ENCODE data around the gene HIVEP3. TPM values are rescaled to one million over a fixed set of nuclear protein-coding genes. Genes with fewer than 3 reads are reported as not detected.

The HIVEP3 gene
- total and polyA plus RNA-seq, 2 donors (not counting 1 experiment from before 2014, with no cell fraction given): 2.0 to 5.1 TPM

- CTCF ChIA-PET: interaction anchor here (0.6 to 0.8 kb wide), 2 partner anchors 8 to 347 kb away, joined by 3 read pairs; no protein-coding TSS in a partner anchor
- Mint-ChIP-seq H3K27ac (no peak overlapping the region), H3K4me3 (no peak overlapping the region), H3K4me1 (peaks cover 2% of the 10 kb centered on the region), H3K27me3 (no peaks in the 10 kb centered on the region), H3K9me3 (ENCODE audit: insufficient read depth) (no peaks in the 10 kb centered on the region)
- Histone ChIP-seq H4K20me1 (ENCODE audit: control insufficient read depth, insufficient read depth, low read length, poor library complexity, severe bottlenecking) (no peaks in the 10 kb centered on the region), H3K9me3 (ENCODE audit: control extremely low read depth in 1 of 3, control insufficient read depth in 2 of 3, insufficient read depth in 1 of 3, low read length in 2 of 3) (no peaks in the 10 kb centered on the region), H3K4me1 (ENCODE audit: control insufficient read depth in 2 of 2, insufficient read depth in 2 of 2, low read length in 2 of 2) (no peaks in the 10 kb centered on the region), H3K9ac (ENCODE audit: low read length) (no peak overlapping the region), H3K27ac (ENCODE audit: low read length in 2 of 2) (no peak overlapping the region), H3K4me2 (replicated peaks; ENCODE audit: low read depth, low read length, poor library complexity, severe bottlenecking) (no peak overlapping the region), H3K79me2 (ENCODE audit: control insufficient read depth, insufficient read depth, low read length) (no peaks in the 10 kb centered on the region), H2AFZ (ENCODE audit: insufficient read depth, low read depth, low read length, poor library complexity, severe bottlenecking) (no peak overlapping the region), H3K27me3 (replicated peaks in 1 of 4; ENCODE audit: control extremely low read depth in 1 of 4, control insufficient read depth in 3 of 4, insufficient read depth in 4 of 4, low read length in 3 of 4) (no peaks in the 10 kb centered on the region), H3K4me3 (ENCODE audit: control extremely low read depth in 1 of 5, extremely low read depth in 1 of 5, insufficient read depth in 1 of 5, low read depth in 2 of 5, low read length in 4 of 5) (no peak overlapping the region), H3K36me3 (replicated peaks in 1 of 2; ENCODE audit: control extremely low read depth in 1 of 2, control insufficient read depth in 1 of 2, extremely low read depth in 1 of 2, insufficient read depth in 2 of 2, low read length in 1 of 2) (no peaks in the 10 kb centered on the region)
- ATAC-seq (ENCODE audit: low read depth): no peak
- TF ChIP-seq EZH2 (IDR thresholded peaks at IDR 0.05; ENCODE audit: borderline replicate concordance, insufficient read depth, low read depth, low read length, poor library complexity, severe bottlenecking): no peak
- TF ChIP-seq, protein P1, sequence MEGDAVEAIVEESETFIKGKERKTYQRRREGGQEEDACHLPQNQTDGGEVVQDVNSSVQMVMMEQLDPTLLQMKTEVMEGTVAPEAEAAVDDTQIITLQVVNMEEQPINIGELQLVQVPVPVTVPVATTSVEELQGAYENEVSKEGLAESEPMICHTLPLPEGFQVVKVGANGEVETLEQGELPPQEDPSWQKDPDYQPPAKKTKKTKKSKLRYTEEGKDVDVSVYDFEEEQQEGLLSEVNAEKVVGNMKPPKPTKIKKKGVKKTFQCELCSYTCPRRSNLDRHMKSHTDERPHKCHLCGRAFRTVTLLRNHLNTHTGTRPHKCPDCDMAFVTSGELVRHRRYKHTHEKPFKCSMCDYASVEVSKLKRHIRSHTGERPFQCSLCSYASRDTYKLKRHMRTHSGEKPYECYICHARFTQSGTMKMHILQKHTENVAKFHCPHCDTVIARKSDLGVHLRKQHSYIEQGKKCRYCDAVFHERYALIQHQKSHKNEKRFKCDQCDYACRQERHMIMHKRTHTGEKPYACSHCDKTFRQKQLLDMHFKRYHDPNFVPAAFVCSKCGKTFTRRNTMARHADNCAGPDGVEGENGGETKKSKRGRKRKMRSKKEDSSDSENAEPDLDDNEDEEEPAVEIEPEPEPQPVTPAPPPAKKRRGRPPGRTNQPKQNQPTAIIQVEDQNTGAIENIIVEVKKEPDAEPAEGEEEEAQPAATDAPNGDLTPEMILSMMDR (IDR thresholded peaks at IDR 0.05): no peak
- POLR2A ChIA-PET: no interaction called here
- intact Hi-C loops (cut with micrococcal nuclease): no loop called here
- no peak for DNase-seq
- 95% methylated on average over 4 of the region's 8 CpGs for WGBS (ENCODE audit: insufficient coverage)
Measured at GRCh38 chr1:41776891-41777441, 141.8 kb downstream of the HIVEP3 start.

DNA sequence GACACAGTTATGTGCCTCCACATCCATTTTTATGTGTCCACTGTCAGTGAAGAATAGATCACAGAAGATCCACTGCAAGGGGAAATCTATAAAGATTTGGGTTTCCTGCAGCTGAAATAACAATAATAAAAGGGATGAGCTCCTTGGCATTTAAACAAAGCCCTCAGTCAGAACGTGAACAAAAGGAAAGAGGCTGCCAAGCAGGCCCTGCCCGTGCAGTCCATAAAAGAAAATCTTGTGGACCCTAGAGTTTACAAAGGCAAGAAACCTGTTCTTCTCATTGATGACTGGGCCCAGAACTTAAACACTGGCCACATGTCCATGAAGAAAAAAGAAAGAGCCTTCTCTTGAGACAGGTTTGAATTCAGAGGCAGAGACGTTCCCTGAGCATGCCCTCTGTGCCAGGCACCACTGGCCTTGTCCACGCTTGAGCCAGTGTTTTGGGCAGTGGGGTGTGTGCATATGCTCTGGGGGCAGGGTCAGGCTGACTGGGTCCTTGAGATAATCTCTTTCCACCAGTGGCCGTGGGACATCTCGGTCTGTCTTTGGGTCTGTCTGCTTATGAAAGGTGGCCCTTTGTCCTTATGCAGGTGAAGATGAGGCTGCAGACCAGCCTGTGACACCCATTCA, 142.7 kb downstream of the HIVEP3 start:
- POLR2A ChIA-PET: no interaction called here
- intact Hi-C loops (cut with micrococcal nuclease): no loop called here

More for the DNA sequence above, 142.7 kb downstream of the HIVEP3 start:
- Histone ChIP-seq H3K36me3 (replicated peaks in 1 of 2; ENCODE audit: control extremely low read depth in 1 of 2, control insufficient read depth in 1 of 2, extremely low read depth in 1 of 2, insufficient read depth in 2 of 2, low read length in 1 of 2) (no peaks in the 10 kb centered on the region), H3K9me3 (ENCODE audit: control extremely low read depth in 1 of 3, control insufficient read depth in 2 of 3, insufficient read depth in 1 of 3, low read length in 2 of 3) (no peaks in the 10 kb centered on the region), H4K20me1 (ENCODE audit: control insufficient read depth, insufficient read depth, low read length, poor library complexity, severe bottlenecking) (no peaks in the 10 kb centered on the region), H3K4me3 (ENCODE audit: control extremely low read depth in 1 of 5, extremely low read depth in 1 of 5, insufficient read depth in 1 of 5, low read depth in 2 of 5, low read length in 4 of 5) (no peak overlapping the region), H3K9ac (ENCODE audit: low read length) (no peak overlapping the region), H2AFZ (ENCODE audit: insufficient read depth, low read depth, low read length, poor library complexity, severe bottlenecking) (no peak overlapping the region), H3K27ac (ENCODE audit: low read length in 2 of 2) (no peak overlapping the region), H3K27me3 (replicated peaks in 1 of 4; ENCODE audit: control extremely low read depth in 1 of 4, control insufficient read depth in 3 of 4, insufficient read depth in 4 of 4, low read length in 3 of 4) (no peaks in the 10 kb centered on the region), H3K4me2 (replicated peaks; ENCODE audit: low read depth, low read length, poor library complexity, severe bottlenecking) (no peak overlapping the region), H3K4me1 (ENCODE audit: control insufficient read depth in 2 of 2, insufficient read depth in 2 of 2, low read length in 2 of 2) (peaks cover 0 to 4% of the 10 kb centered on the region in 2 donors), H3K79me2 (ENCODE audit: control insufficient read depth, insufficient read depth, low read length) (no peaks in the 10 kb centered on the region)
- Mint-ChIP-seq H3K27me3 (no peaks in the 10 kb centered on the region), H3K4me1 (peaks cover 7% of the 10 kb centered on the region), H3K9me3 (ENCODE audit: insufficient read depth) (no peaks in the 10 kb centered on the region), H3K27ac (no peak overlapping the region), H3K4me3 (no peak overlapping the region)
- WGBS (ENCODE audit: insufficient coverage): 98% methylated on average over 6 of the region's 6 CpGs
- CTCF ChIA-PET: no interaction called here
- TF ChIP-seq, protein P1 (IDR thresholded peaks at IDR 0.05): no peak
- no peak for TF ChIP-seq EZH2 (IDR thresholded peaks at IDR 0.05; ENCODE audit: borderline replicate concordance, insufficient read depth, low read depth, low read length, poor library complexity, severe bottlenecking)
- ATAC-seq (ENCODE audit: low read depth): no peak
- DNase-seq: no peak
